Activated naive CD4-positive, alpha-beta T cell treated with anti-CD3 and anti-CD28 coated beads for 36 hours (primary cell): ENCODE data around the gene DLL3. TPM values are rescaled to one million over a fixed set of nuclear protein-coding genes. Genes with fewer than 3 reads are reported as not detected.
"Not testable (repeated sequence)": the region's sequence is repeated elsewhere in the genome, so short reads cannot be mapped to it uniquely, and the experiment has no call there.

ENCODE experiments used
- CTCF ChIA-PET: fragments of 350-600 bp; sonication (Branson Sonifier 250); formaldehyde crosslinking; loops from one replicate; lab custom pipeline; 2021; ENCODE audit warnings: antibody characterized with exemption; lab: Charles Lee
- DNase-seq: peaks from one replicate; pipeline ENCODE4 v3.0.0-alpha.2; 2020
- H3K27ac Mint-ChIP-seq: one replicate; pipeline ENCODE4 v1.8.0; 2021; ENCODE audit warnings: mild to moderate bottlenecking, mixed read lengths
- H3K27me3 Mint-ChIP-seq: one replicate; pipeline ENCODE4 v1.8.0; 2021; ENCODE audit warnings: low read depth, mixed read lengths
- H3K36me3 Mint-ChIP-seq: one replicate; pipeline ENCODE4 v1.8.0; 2021; ENCODE audit warnings: low read depth, mixed read lengths
- H3K4me1 Mint-ChIP-seq: one replicate; pipeline ENCODE4 v1.8.0; 2021; ENCODE audit warnings: low read depth, mixed read lengths
- H3K4me3 Mint-ChIP-seq: one replicate; pipeline ENCODE4 v1.8.0; 2021; ENCODE audit warnings: mild to moderate bottlenecking, moderate library complexity, mixed read lengths
- H3K9me3 Mint-ChIP-seq: one replicate; pipeline ENCODE4 v1.8.0; 2021; ENCODE audit warnings: mixed read lengths
- intact Hi-C: fragments of 100-400 bp; cut with micrococcal nuclease; formaldehyde crosslinking; loops from one replicate; pipeline ENCODE4 v1.15.1; 2023
- total RNA-seq, 2 experiments: library from RNA; stranded (reverse); gene quantifications; one replicate each; pipeline ENCODE4 v1.2.3, GENCODE V29; 2021

The DLL3 gene
- total RNA-seq, 2 experiments from 2014 or later = 0.74 to 0.79 TPM

GRCh38 chr19:39472746-39473442 lies 25.9 kb upstream of the DLL3 start:
- intact Hi-C loops = no loop called here
- H3K27ac Mint-ChIP-seq = no peak overlapping the region
- H3K4me1 Mint-ChIP-seq = peaks cover 17% of the 10 kb centered on the region
- no peaks in the 10 kb centered on the region for H3K9me3 Mint-ChIP-seq
- no peaks in the 10 kb centered on the region for H3K27me3 Mint-ChIP-seq
- H3K4me3 Mint-ChIP-seq = no peak overlapping the region
- no peak for DNase-seq
- CTCF ChIA-PET = no interaction called here
- H3K36me3 Mint-ChIP-seq = peaks cover 45% of the 10 kb centered on the region

- H3K4me3 Mint-ChIP-seq = no peak overlapping the region
- H3K4me1 Mint-ChIP-seq = peaks cover 17% of the 10 kb centered on the region
- peaks cover 43% of the 10 kb centered on the region for H3K36me3 Mint-ChIP-seq
- CTCF ChIA-PET = interaction anchor here (0.6 to 1.6 kb wide), 9 partner anchors 16 to 67 kb away, joined by 3 to 9 read pairs (median 4); partner anchors contain the start of genes EID2 and EID2B
- H3K27me3 Mint-ChIP-seq = no peaks in the 10 kb centered on the region
- no peak overlapping the region for H3K27ac Mint-ChIP-seq
- intact Hi-C loops = no loop called here
- no peak for DNase-seq
- no peaks in the 10 kb centered on the region for H3K9me3 Mint-ChIP-seq
These were observed 25.2 kb upstream of the DLL3 start for GRCh38 chr19:39473443-39473960.

GRCh38 chr19:39474139-39474620 lies 24.6 kb upstream of the DLL3 start:
- Mint-ChIP-seq H3K4me3 (no peak overlapping the region), H3K36me3 (peaks cover 37% of the 10 kb centered on the region), H3K27ac (no peak overlapping the region), H3K4me1 (peaks cover 17% of the 10 kb centered on the region), H3K9me3 (no peaks in the 10 kb centered on the region), H3K27me3 (no peaks in the 10 kb centered on the region)
- peak; percentile 76 for DNase-seq
- intact Hi-C loops = loop anchor here (1.0 kb wide), 1 partner anchor 58 kb away; the partner anchor contains the start of gene EID2B
- CTCF ChIA-PET = interaction anchor here (0.6 to 2.0 kb wide), 18 partner anchors 11 to 372 kb away, joined by 3 to 9 read pairs (median 3); partner anchors contain the start of genes EID2 and EID2B

GRCh38 chr19:39475748-39476147 lies 23.0 kb upstream of the DLL3 start:
- Mint-ChIP-seq H3K27me3 (no peaks in the 10 kb centered on the region), H3K36me3 (peaks cover 27% of the 10 kb centered on the region), H3K4me3 (no peak overlapping the region), H3K4me1 (peaks cover 15% of the 10 kb centered on the region), H3K27ac (no peak overlapping the region), H3K9me3 (no peaks in the 10 kb centered on the region)
- intact Hi-C loops = no loop called here
- CTCF ChIA-PET = interaction anchor here (0.6 to 2.0 kb wide), 3 partner anchors 14 to 79 kb away, joined by 3 to 9 read pairs (median 3); no protein-coding TSS in a partner anchor
- DNase-seq = no peak

GRCh38 chr19:39479319-39479801 lies 19.4 kb upstream of the DLL3 start:
- intact Hi-C loops, H3K9me3 Mint-ChIP-seq, H3K27ac Mint-ChIP-seq, H3K4me3 Mint-ChIP-seq, DNase-seq, H3K27me3 Mint-ChIP-seq, CTCF ChIA-PET: not testable (repeated sequence)
- Mint-ChIP-seq H3K4me1 (peaks cover 27% of the 10 kb centered on the region), H3K36me3 (peaks cover 20% of the 10 kb centered on the region)

GRCh38 chr19:39479916-39480315 lies 18.8 kb upstream of the DLL3 start:
- no peak for DNase-seq
- H3K9me3 Mint-ChIP-seq = no peaks in the 10 kb centered on the region
- H3K36me3 Mint-ChIP-seq = peaks cover 15% of the 10 kb centered on the region
- peaks cover 27% of the 10 kb centered on the region for H3K4me1 Mint-ChIP-seq
- H3K27me3 Mint-ChIP-seq = no peaks in the 10 kb centered on the region
- peak overlapping the region; percentile 92 for H3K4me3 Mint-ChIP-seq
- CTCF ChIA-PET = no interaction called here
- intact Hi-C loops = loop anchor here (1.0 to 2.0 kb wide), 3 partner anchors 35 to 89 kb away; partner anchors contain the start of genes EID2B, MED29, PAF1 and SUPT5H
- peak overlapping the region; percentile 90 for H3K27ac Mint-ChIP-seq

GRCh38 chr19:39480337-39481228 lies 18.2 kb upstream of the DLL3 start, which contains the start of gene TIMM50:
Gene TIMM50 (plus strand): TSS chr19:39480838. CDS start chr19:39480854, 16 bp downstream.
- peak; percentile 99 for DNase-seq
- peak within 1 kb of the TSS; percentile 90 for H3K27ac Mint-ChIP-seq
- H3K27me3 Mint-ChIP-seq = no peaks in the 10 kb centered on the region
- no peaks in the 10 kb centered on the region for H3K9me3 Mint-ChIP-seq
- peak within 1 kb of the TSS; percentile 92 for H3K4me3 Mint-ChIP-seq
- H3K36me3 Mint-ChIP-seq = peaks cover 16% of the 10 kb centered on the region
- H3K4me1 Mint-ChIP-seq = peaks cover 27% of the 10 kb centered on the region
- CTCF ChIA-PET = no interaction called here
- intact Hi-C loops = loop anchor here (1.0 to 2.0 kb wide), 3 partner anchors 35 to 89 kb away; partner anchors contain the start of genes EID2B, MED29, PAF1 and SUPT5H

GRCh38 chr19:39481229-39481545 lies 17.6 kb upstream of the DLL3 start:
- peak overlapping the region; percentile 63 for H3K27ac Mint-ChIP-seq
- H3K36me3 Mint-ChIP-seq = peaks cover 16% of the 10 kb centered on the region
- no peaks in the 10 kb centered on the region for H3K9me3 Mint-ChIP-seq
- H3K4me1 Mint-ChIP-seq = peaks cover 27% of the 10 kb centered on the region
- no peaks in the 10 kb centered on the region for H3K27me3 Mint-ChIP-seq
- CTCF ChIA-PET = no interaction called here
- peak overlapping the region; percentile 92 for H3K4me3 Mint-ChIP-seq
- intact Hi-C loops = loop anchor here (2.0 kb wide), 1 partner anchor 52 kb away; the partner anchor contains the start of gene EID2B
- no peak for DNase-seq

GRCh38 chr19:39481676-39482075 lies 17.1 kb upstream of the DLL3 start:
- peak overlapping the region; percentile 92 for H3K4me3 Mint-ChIP-seq
- CTCF ChIA-PET = no interaction called here
- no peaks in the 10 kb centered on the region for H3K9me3 Mint-ChIP-seq
- intact Hi-C loops = loop anchor here (2.0 kb wide), 1 partner anchor 51 kb away; the partner anchor contains the start of gene EID2B
- H3K4me1 Mint-ChIP-seq = peaks cover 27% of the 10 kb centered on the region
- peaks cover 17% of the 10 kb centered on the region for H3K36me3 Mint-ChIP-seq
- H3K27me3 Mint-ChIP-seq = no peaks in the 10 kb centered on the region
- peak overlapping the region; percentile 63 for H3K27ac Mint-ChIP-seq
- no peak for DNase-seq

GRCh38 chr19:39483141-39483540 lies 15.6 kb upstream of the DLL3 start:
- H3K4me3 Mint-ChIP-seq = peak overlapping the region; percentile 41
- intact Hi-C loops = no loop called here
- no peak for DNase-seq
- H3K9me3 Mint-ChIP-seq = no peaks in the 10 kb centered on the region
- peaks cover 27% of the 10 kb centered on the region for H3K4me1 Mint-ChIP-seq
- peaks cover 22% of the 10 kb centered on the region for H3K36me3 Mint-ChIP-seq
- CTCF ChIA-PET = interaction anchor here (0.7 to 1.3 kb wide), 2 partner anchors 20 to 49 kb away, joined by 3 to 4 read pairs; partner anchors contain the start of gene EID2B
- no peak overlapping the region for H3K27ac Mint-ChIP-seq
- no peaks in the 10 kb centered on the region for H3K27me3 Mint-ChIP-seq

GRCh38 chr19:39489756-39490155 lies 9.0 kb upstream of the DLL3 start:
- DNase-seq = no peak
- Mint-ChIP-seq H3K4me3 (no peak overlapping the region), H3K9me3 (no peaks in the 10 kb centered on the region), H3K36me3 (peaks cover 31% of the 10 kb centered on the region), H3K27me3 (no peaks in the 10 kb centered on the region), H3K4me1 (no peaks in the 10 kb centered on the region), H3K27ac (no peak overlapping the region)
- intact Hi-C loops = no loop called here
- CTCF ChIA-PET = interaction anchor here (0.6 to 1.8 kb wide), 2 partner anchors 49 to 61 kb away, joined by 3 to 4 read pairs; no protein-coding TSS in a partner anchor
